ENCODE data around the gene MRPL53.

MRPL53 gene

DNA sequence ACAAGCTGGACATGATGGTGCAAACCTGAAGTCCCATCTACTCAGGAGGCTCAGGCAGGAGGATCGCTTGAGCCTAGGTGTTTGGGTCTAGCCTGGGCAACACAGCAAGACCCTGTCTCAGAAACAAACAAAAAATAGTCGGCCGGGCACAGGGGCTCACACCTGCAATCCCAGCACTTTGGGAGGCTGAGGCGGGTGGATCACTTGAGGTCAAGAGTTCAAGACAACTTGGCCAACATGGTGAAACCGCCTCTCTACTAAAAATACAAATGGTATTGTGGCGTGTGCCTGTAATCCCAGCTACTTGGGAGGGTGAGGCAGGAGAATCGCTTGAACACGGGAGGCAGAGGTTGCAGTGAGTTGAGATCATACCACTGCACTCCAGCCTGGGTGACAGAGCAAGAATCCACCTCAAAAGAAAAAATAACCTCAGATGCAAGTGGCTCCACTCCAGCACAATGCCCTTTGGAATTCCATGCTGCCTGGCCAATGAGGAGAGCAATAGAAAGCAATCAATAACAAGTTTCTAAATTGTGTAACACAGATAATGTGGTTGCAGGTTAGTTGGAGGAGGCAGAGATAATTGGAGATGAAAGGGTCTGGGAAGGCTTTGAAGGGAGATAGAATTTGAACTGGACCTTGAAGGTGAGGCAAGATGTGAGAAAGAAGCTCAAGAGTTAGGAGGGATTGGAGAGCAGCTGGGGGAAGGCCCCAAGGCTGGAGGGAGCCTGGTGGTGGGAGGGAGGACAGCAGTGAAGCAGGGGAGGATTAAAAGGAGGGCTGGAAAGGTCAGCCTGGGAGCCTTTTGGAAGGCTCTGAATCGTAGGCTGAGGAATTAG lies 16.4 kb upstream of the MRPL53 start:
- ChIA-PET CTCF (interaction anchor here (1.2 to 1.5 kb wide), 2 partner anchors 15 to 99 kb away, joined by 3 read pairs; no protein-coding TSS in a partner anchor), POLR2A (interaction anchor here (1.5 kb wide), 1 partner anchor 49 kb away, joined by 3 read pairs; no protein-coding TSS in a partner anchor)
- Histone ChIP-seq H3K4me3 (ENCODE audit: low read depth, low read length) (no peak overlapping the region), H3K36me3 (ENCODE audit: control insufficient read depth in 2 of 2, insufficient read depth in 1 of 2, low read length in 2 of 2) (peaks cover 17 to 69% of the 10 kb centered on the region in 2 experiments; a peak in 2 of 3 replicates), H3K4me1 (ENCODE audit: control insufficient read depth, insufficient read depth, low read length) (no peaks in the 10 kb centered on the region), H3K9me3 (ENCODE audit: control insufficient read depth, insufficient read depth, low read depth, low read length) (no peaks in the 10 kb centered on the region), H3K27ac (ENCODE audit: extremely low read depth, low read depth, low read length) (no peak overlapping the region)
- TF ChIP-seq GFI1B (tag by site-specific recombination; IDR thresholded peaks at IDR 0.05) (no peak), ZNF777 (tag by site-specific recombination; IDR thresholded peaks at IDR 0.05; ENCODE audit: borderline replicate concordance) (no peak), SETDB1 (IDR thresholded peaks at IDR 0.05; ENCODE audit: insufficient read length, low read length) (no peak), ZFHX2 (tag by site-specific recombination; conservative IDR thresholded peaks at IDR 0.05) (no peak), ZSCAN18 (tag by site-specific recombination; IDR thresholded peaks at IDR 0.05) (no peak), ZNF768 (tag by site-specific recombination; IDR thresholded peaks at IDR 0.05) (no peak), GLI2 (tag by site-specific recombination; IDR thresholded peaks at IDR 0.05; ENCODE audit: borderline replicate concordance, low read depth) (no peak)
- TF ChIP-seq, protein P1, sequence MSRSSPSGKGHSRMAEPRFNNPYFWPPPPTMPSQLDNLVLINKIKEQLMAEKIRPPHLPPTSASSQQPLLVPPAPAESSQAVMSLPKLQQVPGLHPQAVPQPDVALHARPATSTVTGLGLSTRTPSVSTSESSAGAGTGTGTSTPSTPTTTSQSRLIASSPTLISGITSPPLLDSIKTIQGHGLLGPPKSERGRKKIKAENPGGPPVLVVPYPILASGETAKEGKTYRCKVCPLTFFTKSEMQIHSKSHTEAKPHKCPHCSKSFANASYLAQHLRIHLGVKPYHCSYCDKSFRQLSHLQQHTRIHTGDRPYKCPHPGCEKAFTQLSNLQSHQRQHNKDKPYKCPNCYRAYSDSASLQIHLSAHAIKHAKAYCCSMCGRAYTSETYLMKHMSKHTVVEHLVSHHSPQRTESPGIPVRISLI (tag by site-specific recombination; IDR thresholded peaks at IDR 0.05) = no peak

- POLR2A ChIA-PET = no interaction called here
- Histone ChIP-seq H3K4me3 (ENCODE audit: low read depth, low read length) (no peak overlapping the region), H3K4me1 (ENCODE audit: control insufficient read depth, insufficient read depth, low read length) (no peaks in the 10 kb centered on the region), H3K36me3 (ENCODE audit: control insufficient read depth in 2 of 2, insufficient read depth in 1 of 2, low read length in 2 of 2) (peaks cover 17 to 48% of the 10 kb centered on the region in 2 experiments; a peak in 2 of 3 replicates), H3K27ac (ENCODE audit: extremely low read depth, low read depth, low read length) (no peak overlapping the region), H3K9me3 (ENCODE audit: control insufficient read depth, insufficient read depth, low read depth, low read length) (no peaks in the 10 kb centered on the region)
- CTCF ChIA-PET = no interaction called here
- no peak for TF ChIP-seq ZNF600 (tag by site-specific recombination; IDR thresholded peaks at IDR 0.05)
- TF ChIP-seq MZF1 (tag by site-specific recombination; IDR thresholded peaks at IDR 0.05; ENCODE audit: borderline replicate concordance) = no peak
- no peak for TF ChIP-seq ZNF610 (tag by site-specific recombination; IDR thresholded peaks at IDR 0.05; ENCODE audit: borderline replicate concordance)
- TF ChIP-seq BCL11A (tag by site-specific recombination; IDR thresholded peaks at IDR 0.05; ENCODE audit: low read depth) = no peak
- TF ChIP-seq, protein P2, sequence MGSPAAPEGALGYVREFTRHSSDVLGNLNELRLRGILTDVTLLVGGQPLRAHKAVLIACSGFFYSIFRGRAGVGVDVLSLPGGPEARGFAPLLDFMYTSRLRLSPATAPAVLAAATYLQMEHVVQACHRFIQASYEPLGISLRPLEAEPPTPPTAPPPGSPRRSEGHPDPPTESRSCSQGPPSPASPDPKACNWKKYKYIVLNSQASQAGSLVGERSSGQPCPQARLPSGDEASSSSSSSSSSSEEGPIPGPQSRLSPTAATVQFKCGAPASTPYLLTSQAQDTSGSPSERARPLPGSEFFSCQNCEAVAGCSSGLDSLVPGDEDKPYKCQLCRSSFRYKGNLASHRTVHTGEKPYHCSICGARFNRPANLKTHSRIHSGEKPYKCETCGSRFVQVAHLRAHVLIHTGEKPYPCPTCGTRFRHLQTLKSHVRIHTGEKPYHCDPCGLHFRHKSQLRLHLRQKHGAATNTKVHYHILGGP (tag by site-specific recombination; IDR thresholded peaks at IDR 0.05) = no peak
- TF ChIP-seq ZBTB1 (tag by site-specific recombination; IDR thresholded peaks at IDR 0.05) = no peak
- TF ChIP-seq ZFP41 (tag by site-specific recombination; IDR thresholded peaks at IDR 0.05; ENCODE audit: borderline replicate concordance) = no peak
- no peak for TF ChIP-seq ZNF785 (tag by site-specific recombination; IDR thresholded peaks at IDR 0.05)
- TF ChIP-seq ZSCAN30 (tag by site-specific recombination; IDR thresholded peaks at IDR 0.05) = no peak
- TF ChIP-seq ZNF404 (tag by site-specific recombination; IDR thresholded peaks at IDR 0.05) = no peak
- TF ChIP-seq, protein P3, sequence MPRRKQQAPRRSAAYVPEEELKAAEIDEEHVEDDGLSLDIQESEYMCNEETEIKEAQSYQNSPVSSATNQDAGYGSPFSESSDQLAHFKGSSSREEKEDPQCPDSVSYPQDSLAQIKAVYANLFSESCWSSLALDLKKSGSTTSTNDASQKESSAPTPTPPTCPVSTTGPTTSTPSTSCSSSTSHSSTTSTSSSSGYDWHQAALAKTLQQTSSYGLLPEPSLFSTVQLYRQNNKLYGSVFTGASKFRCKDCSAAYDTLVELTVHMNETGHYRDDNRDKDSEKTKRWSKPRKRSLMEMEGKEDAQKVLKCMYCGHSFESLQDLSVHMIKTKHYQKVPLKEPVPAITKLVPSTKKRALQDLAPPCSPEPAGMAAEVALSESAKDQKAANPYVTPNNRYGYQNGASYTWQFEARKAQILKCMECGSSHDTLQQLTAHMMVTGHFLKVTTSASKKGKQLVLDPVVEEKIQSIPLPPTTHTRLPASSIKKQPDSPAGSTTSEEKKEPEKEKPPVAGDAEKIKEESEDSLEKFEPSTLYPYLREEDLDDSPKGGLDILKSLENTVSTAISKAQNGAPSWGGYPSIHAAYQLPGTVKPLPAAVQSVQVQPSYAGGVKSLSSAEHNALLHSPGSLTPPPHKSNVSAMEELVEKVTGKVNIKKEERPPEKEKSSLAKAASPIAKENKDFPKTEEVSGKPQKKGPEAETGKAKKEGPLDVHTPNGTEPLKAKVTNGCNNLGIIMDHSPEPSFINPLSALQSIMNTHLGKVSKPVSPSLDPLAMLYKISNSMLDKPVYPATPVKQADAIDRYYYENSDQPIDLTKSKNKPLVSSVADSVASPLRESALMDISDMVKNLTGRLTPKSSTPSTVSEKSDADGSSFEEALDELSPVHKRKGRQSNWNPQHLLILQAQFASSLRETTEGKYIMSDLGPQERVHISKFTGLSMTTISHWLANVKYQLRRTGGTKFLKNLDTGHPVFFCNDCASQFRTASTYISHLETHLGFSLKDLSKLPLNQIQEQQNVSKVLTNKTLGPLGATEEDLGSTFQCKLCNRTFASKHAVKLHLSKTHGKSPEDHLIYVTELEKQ (tag by site-specific recombination; IDR thresholded peaks at IDR 0.05; ENCODE audit: borderline replicate concordance) = no peak
- no peak for TF ChIP-seq ZNF19 (tag by site-specific recombination; IDR thresholded peaks at IDR 0.05; ENCODE audit: low read depth)
- TF ChIP-seq, protein P4, sequence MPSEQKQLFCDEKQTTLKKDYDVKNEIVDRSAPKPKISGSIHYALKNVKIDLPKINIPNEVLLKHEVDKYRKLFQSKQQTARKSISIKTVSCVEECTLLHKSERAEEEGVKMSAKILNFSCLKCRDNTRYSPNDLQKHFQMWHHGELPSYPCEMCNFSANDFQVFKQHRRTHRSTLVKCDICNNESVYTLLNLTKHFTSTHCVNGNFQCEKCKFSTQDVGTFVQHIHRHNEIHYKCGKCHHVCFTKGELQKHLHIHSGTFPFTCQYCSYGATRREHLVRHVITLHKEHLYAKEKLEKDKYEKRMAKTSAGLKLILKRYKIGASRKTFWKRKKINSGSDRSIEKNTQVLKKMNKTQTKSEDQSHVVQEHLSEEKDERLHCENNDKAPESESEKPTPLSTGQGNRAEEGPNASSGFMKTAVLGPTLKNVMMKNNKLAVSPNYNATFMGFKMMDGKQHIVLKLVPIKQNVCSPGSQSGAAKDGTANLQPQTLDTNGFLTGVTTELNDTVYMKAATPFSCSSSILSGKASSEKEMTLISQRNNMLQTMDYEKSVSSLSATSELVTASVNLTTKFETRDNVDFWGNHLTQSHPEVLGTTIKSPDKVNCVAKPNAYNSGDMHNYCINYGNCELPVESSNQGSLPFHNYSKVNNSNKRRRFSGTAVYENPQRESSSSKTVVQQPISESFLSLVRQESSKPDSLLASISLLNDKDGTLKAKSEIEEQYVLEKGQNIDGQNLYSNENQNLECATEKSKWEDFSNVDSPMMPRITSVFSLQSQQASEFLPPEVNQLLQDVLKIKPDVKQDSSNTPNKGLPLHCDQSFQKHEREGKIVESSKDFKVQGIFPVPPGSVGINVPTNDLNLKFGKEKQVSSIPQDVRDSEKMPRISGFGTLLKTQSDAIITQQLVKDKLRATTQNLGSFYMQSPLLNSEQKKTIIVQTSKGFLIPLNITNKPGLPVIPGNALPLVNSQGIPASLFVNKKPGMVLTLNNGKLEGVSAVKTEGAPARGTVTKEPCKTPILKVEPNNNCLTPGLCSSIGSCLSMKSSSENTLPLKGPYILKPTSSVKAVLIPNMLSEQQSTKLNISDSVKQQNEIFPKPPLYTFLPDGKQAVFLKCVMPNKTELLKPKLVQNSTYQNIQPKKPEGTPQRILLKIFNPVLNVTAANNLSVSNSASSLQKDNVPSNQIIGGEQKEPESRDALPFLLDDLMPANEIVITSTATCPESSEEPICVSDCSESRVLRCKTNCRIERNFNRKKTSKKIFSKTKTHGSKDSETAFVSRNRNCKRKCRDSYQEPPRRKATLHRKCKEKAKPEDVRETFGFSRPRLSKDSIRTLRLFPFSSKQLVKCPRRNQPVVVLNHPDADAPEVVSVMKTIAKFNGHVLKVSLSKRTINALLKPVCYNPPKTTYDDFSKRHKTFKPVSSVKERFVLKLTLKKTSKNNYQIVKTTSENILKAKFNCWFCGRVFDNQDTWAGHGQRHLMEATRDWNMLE (tag by site-specific recombination; conservative IDR thresholded peaks at IDR 0.05; ENCODE audit: low read depth) = no peak
Observed at GRCh38 chr2:74486141-74486540, 13.7 kb upstream of the MRPL53 start.

Data from HEK293 (cell line).